ENCODE data around the gene SHROOM3.

SHROOM3 gene

DNA sequence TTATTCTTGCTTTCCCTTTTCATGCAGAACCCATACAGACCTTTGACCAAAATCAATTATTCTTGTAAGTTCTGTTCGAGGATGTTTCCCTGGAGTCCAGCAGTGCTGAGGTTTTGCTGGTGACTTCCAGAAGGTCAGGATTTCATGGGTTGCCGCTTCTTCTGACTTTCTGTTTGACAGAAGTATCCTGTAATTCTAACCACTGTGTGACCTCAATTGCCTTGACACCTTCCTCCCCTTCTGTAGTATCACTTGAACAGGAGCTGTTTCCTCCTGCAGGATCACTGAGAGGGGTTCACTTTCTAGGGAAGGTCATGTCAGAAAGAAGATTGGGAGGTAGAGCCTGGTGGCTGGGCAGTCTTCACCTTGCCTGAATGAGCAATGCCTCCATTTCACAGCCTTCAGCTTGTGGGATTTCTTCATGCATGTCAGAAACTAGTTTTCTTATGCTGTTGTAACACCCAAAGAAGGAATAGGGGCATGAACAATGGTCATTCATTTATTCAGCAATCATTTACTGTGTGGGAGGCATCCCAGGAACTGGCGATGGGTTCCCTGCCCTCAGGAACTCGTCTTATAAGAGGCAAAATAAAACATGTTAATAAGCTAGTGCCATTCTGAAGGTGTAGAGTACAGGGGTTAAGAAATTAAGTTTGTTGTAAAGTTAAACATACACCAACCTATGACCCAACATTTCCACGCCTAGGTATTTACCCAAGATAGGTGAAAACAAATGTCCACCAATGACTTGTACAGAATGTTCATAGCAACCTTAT lies 257.0 kb downstream of the SHROOM3 start:
- Histone ChIP-seq H3K9me2 (replicated peaks; ENCODE audit: insufficient read depth, low read length) (no peaks in the 10 kb centered on the region), H3F3A (ENCODE audit: insufficient read depth) (no peaks in the 10 kb centered on the region), H2AFZ (ENCODE audit: low read depth, low read length, severe bottlenecking) (no peak overlapping the region), H4K20me1 (ENCODE audit: low read depth, low read length) (no peaks in the 10 kb centered on the region), H3K79me2 (ENCODE audit: insufficient read depth, low read length) (no peaks in the 10 kb centered on the region), H3K27ac (ENCODE audit: low read depth, low read length) (no peak overlapping the region), H3K4me3 (ENCODE audit: insufficient read depth, low read length, poor library complexity, severe bottlenecking) (no peak overlapping the region), H3K9me3 (ENCODE audit: insufficient read depth, low read length) (no peaks in the 10 kb centered on the region), H3K4me2 (ENCODE audit: low read depth, low read length, poor library complexity, severe bottlenecking) (no peak overlapping the region), H3K9ac (ENCODE audit: low read length) (no peak overlapping the region), H3K36me3 (ENCODE audit: low read length) (no peaks in the 10 kb centered on the region), H3K27me3 (ENCODE audit: low read length) (no peaks in the 10 kb centered on the region)
- TF ChIP-seq, protein P1, sequence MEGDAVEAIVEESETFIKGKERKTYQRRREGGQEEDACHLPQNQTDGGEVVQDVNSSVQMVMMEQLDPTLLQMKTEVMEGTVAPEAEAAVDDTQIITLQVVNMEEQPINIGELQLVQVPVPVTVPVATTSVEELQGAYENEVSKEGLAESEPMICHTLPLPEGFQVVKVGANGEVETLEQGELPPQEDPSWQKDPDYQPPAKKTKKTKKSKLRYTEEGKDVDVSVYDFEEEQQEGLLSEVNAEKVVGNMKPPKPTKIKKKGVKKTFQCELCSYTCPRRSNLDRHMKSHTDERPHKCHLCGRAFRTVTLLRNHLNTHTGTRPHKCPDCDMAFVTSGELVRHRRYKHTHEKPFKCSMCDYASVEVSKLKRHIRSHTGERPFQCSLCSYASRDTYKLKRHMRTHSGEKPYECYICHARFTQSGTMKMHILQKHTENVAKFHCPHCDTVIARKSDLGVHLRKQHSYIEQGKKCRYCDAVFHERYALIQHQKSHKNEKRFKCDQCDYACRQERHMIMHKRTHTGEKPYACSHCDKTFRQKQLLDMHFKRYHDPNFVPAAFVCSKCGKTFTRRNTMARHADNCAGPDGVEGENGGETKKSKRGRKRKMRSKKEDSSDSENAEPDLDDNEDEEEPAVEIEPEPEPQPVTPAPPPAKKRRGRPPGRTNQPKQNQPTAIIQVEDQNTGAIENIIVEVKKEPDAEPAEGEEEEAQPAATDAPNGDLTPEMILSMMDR (IDR thresholded peaks at IDR 0.05; ENCODE audit: insufficient read depth, low read length, poor library complexity, severe bottlenecking), result no peak
- TF ChIP-seq EZH2phosphoT487 (conservative IDR thresholded peaks at IDR 0.05; ENCODE audit: low read length), result no peak

DNA sequence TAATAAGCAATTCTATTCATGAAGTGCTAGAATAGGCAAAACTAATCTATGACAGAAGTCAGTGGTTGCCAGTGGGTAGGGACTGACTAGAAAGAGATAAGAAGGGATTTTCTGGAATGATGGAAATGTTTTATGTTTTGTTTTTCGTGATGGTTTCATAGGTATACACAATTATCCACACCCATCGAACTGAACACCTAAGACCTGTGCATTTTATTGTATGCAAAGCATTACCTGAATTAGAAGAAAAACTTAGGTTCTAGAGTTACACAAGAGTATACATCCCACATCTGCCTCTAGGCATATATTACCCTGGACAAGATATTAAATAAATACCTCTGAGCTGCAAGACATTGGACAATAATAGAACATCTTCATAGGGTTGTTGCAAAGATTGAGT lies 257.7 kb downstream of the SHROOM3 start:
- no peaks in the 10 kb centered on the region for H3K9me2 ChIP-seq (replicated peaks; ENCODE audit: insufficient read depth, low read length)
- no peaks in the 10 kb centered on the region for H3K36me3 ChIP-seq (ENCODE audit: low read length)
- no peaks in the 10 kb centered on the region for H3K27me3 ChIP-seq (ENCODE audit: low read length)
- H3K9me3 ChIP-seq (ENCODE audit: insufficient read depth, low read length), result no peaks in the 10 kb centered on the region
- H3K4me2 ChIP-seq (ENCODE audit: low read depth, low read length, poor library complexity, severe bottlenecking), result no peak overlapping the region
- H3K9ac ChIP-seq (ENCODE audit: low read length), result no peak overlapping the region
- no peak for TF ChIP-seq EZH2phosphoT487 (conservative IDR thresholded peaks at IDR 0.05; ENCODE audit: low read length)
- TF ChIP-seq, protein P1 (IDR thresholded peaks at IDR 0.05; ENCODE audit: insufficient read depth, low read length, poor library complexity, severe bottlenecking), result no peak
- no peak overlapping the region for H3K4me3 ChIP-seq (ENCODE audit: insufficient read depth, low read length, poor library complexity, severe bottlenecking)
- no peaks in the 10 kb centered on the region for H3F3A ChIP-seq (ENCODE audit: insufficient read depth)
- H2AFZ ChIP-seq (ENCODE audit: low read depth, low read length, severe bottlenecking), result no peak overlapping the region
- H4K20me1 ChIP-seq (ENCODE audit: low read depth, low read length), result no peaks in the 10 kb centered on the region
- no peaks in the 10 kb centered on the region for H3K79me2 ChIP-seq (ENCODE audit: insufficient read depth, low read length)
- no peak overlapping the region for H3K27ac ChIP-seq (ENCODE audit: low read depth, low read length)

DNA sequence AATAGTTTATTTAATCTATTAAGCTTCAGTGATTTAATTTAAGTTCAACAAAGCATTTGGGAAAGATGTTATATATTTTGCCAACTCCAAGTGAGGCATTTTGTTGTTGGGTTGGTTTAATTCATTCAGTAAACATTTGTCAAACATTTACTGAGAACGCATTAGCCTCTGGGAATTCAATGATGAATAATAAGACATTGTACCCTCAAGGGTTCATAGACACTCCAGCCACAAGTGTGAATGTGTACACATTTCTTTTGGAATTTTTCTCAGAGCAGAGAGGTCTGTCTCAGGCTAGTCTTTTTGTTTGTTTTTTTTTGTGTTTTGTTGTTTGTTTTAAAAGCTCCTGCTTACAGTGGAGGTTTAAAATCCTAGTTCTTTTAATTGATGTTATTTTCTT lies 259.0 kb downstream of the SHROOM3 start:
- TF ChIP-seq EZH2phosphoT487 (conservative IDR thresholded peaks at IDR 0.05; ENCODE audit: low read length), result no peak
- TF ChIP-seq, protein P1 (IDR thresholded peaks at IDR 0.05; ENCODE audit: insufficient read depth, low read length, poor library complexity, severe bottlenecking), result no peak
- Histone ChIP-seq H4K20me1 (ENCODE audit: low read depth, low read length) (no peaks in the 10 kb centered on the region), H3K9me3 (ENCODE audit: insufficient read depth, low read length) (no peaks in the 10 kb centered on the region), H3K36me3 (ENCODE audit: low read length) (no peaks in the 10 kb centered on the region), H2AFZ (ENCODE audit: low read depth, low read length, severe bottlenecking) (no peak overlapping the region), H3K9ac (ENCODE audit: low read length) (no peak overlapping the region), H3K27ac (ENCODE audit: low read depth, low read length) (no peak overlapping the region), H3K9me2 (replicated peaks; ENCODE audit: insufficient read depth, low read length) (no peaks in the 10 kb centered on the region), H3F3A (ENCODE audit: insufficient read depth) (no peaks in the 10 kb centered on the region), H3K4me2 (ENCODE audit: low read depth, low read length, poor library complexity, severe bottlenecking) (no peak overlapping the region), H3K4me3 (ENCODE audit: insufficient read depth, low read length, poor library complexity, severe bottlenecking) (no peak overlapping the region), H3K79me2 (ENCODE audit: insufficient read depth, low read length) (no peaks in the 10 kb centered on the region), H3K27me3 (ENCODE audit: low read length) (no peaks in the 10 kb centered on the region)
